GM18858 (cell line): ENCODE measurements around the gene FAM174B.

ENCODE experiments used
- ATAC-seq: cut with Tn5 transposase; IDR thresholded peaks from one replicate; pipeline ENCODE4 v1.9.1; 2021; ENCODE audit not compliant: unreplicated experiment

The FAM174B gene

GRCh38 chr15:92574566-92574965, 81.0 kb downstream of the FAM174B start:
- no peak for ATAC-seq

GRCh38 chr15:92574161-92574560, 81.4 kb downstream of the FAM174B start:
- no peak for ATAC-seq

GRCh38 chr15:92571824-92572223, 83.8 kb downstream of the FAM174B start:
- no peak for ATAC-seq

DNA sequence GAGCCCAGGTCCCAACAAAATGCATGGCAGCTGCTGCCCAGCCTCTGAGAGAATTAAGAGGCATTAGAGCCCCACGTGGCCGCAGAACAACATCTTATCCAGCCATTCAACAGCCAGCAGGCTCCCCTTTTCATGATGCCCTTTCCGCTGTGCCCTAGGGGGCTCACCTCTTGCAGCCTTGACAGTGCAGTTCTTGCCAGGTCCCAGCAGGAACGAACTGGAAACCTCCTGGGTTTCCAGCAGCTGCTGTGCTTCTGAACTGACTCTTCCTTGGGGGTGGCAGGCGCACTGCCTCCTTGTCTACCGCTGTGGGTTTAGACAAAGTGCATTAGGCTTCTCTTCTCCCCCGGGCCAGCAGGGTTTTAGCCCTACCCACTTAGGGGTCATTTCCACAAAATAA, 85.2 kb downstream of the FAM174B start:
- no peak for ATAC-seq

DNA sequence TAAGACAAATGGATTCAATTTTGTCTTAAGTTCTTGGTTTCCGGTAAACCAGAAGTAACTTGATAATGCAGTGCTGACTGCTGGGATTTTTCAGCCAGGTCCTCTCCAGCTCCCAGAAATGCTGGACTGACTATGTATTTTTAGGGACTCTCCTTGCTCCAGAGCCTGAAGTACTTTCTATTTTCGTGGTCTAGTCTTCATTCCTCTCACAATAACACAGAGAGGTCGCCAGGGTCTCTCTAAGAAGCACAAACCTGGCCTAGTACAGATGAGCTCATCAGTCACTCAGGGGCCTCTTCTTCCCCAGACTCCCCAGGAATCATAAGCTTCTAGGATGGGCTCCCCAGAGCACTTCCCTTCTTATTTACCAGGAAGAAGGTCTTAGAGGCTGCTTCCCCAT, 85.8 kb downstream of the FAM174B start:
- ATAC-seq: no peak
